GM19468 (cell line): ENCODE results near the gene RPE.
A peak's percentile ranks its signal among the peaks of the same experiment; 100 is the strongest.

Experiments
- ATAC-seq: cut with Tn5 transposase; IDR thresholded peaks from one replicate; pipeline ENCODE4 v1.9.1; 2021; ENCODE audit warnings: mild to moderate bottlenecking, moderate library complexity, moderate number of reproducible peaks; ENCODE audit not compliant: unreplicated experiment; ENCODE audit errors: extremely low read depth

Gene RPE

GRCh38 chr2:210002158-210003157, at the start of gene RPE:
Gene RPE, plus strand, starts transcription at chr2:210002638. Its CDS starts 24 bp downstream, at chr2:210002662.
- ATAC-seq = peak; percentile 100

DNA sequence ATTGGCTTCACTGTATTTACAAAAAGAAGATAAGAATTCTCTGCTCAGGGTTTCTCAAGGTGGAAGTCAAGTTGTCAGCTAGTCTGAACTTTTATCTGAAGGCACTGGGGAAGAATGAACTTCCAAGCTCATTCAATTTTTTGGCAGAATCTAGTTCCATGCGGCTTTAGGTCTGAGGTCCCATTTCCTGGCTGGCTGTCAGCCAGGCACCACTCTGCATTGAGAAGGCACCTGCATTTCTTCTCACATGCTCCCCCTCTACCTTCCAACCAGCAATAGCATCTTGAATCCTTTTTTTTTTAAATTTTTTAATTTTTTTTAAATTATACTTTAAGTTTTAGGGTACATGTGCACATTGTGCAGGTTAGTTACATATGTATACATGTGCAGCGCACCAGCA, 46.2 kb upstream of the RPE start:
- no peak for ATAC-seq

DNA sequence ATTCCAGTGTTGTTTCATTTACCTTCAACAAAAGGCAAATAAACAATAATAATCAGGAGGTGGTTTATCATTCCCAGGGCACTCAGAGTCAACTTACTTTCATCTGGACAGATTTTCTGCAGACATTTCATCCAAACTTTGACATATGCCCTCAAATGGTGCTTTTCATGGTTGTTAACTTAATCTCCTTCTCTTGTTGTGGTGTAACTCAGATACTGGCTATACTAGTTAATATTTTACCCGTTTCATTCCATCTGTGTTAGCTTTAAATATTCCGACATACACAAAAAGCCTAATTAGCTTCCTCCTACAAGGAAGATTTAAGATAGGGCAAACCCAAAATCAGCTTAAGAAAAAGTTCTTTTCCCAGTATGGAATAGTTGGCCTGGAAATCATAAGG, 44.4 kb upstream of the RPE start:
- no peak for ATAC-seq

DNA sequence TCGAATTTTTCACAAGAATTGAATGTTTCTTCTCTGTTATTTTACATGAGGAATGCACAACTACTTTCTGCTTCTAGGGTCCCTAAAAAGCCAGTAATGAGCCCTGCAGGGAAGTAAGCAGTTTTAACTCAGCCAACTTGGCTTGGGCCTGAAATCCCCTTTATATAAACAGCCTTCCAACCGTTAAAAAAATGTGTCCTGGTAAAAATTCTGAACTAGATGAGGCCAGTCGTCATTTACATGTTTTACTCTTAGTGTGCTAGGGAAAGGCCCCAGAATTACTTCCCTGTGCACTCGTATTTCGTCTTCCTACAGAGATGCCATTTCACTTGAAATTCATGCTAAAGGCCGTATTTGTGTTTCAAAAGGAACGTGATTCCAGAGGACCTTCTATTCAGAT, 42.4 kb upstream of the RPE start:
- ATAC-seq = no peak

DNA sequence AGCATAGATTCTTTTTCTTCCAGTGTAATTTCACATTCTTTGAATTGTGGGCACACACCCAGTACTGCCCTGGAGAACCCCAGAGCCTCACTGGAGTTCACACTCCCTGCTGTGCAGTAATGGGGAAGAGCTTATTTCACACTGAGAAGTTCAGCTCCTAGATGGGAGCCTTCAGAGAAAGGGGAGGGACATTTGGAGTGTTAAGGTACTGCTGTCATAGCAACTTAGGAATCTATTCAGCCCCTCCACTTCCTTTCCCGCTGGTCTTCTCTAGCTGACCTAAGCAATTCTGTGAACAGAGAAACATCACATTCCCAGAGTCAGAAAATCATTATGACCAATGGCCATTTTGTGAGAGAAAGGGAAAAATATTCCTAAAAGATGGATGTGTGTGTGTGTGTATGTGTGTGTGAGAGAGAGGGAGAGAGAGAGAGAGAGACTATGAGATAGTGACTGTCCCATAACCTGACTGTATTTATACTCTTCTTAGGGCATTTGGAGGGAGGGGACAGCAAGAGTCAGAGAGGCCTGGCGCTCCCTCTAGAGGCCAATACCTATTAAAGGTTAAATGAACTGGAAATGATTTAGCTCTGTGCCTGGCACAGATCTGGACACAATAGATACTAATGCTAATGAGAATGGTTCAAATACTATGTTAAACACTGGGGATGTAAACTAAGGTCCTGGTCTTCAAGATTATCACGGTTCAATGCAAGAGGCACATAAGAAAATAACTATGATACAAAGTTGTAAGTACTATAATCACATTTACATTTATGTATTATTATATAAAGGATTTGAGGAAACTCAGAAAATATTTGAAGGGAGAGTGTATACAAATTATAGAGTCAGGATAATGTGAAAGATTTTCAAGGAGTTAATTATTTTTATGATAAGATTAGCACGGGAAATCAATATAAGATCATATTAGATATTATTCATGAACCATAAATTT, 41.5 kb upstream of the RPE start:
- no peak for ATAC-seq

DNA sequence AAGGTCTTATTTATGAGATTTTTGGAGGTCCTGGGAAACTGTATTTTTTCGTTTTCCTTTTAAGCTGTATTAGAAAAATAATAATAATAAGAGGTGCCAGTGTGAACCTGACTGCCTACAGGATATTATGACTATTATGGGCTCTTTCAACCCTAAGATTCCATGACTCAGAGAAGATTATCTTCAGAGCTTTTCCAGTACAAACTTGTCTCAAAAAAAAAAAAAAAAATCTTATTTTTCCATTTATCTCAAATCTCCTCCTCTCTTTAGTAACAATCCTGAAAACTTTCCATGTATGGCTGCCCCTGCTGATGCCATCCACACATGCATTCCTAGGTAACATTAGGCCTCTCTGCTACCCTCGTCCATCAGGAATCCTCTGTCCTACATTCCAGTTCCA, 36.7 kb upstream of the RPE start:
- no peak for ATAC-seq

DNA sequence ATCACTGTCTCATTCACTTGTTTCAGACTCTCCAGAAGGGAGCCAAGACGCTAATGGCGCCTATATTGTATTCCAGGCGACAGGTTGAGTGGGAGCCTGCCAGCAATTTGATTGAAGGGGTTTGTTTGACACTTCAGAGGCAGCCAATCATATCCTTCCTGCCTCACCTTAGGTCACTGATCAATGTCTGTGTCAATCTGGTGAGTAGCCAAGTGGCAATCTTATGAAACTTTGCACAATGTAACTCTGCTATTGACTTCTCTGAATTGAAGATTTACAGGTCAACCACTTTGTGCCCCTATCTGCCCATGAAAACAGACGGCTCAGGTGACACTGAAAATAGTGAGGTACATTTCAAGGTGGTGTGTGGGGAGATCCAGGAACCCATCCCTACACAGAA, 32.7 kb upstream of the RPE start:
- no peak for ATAC-seq

GRCh38 chr2:209970271-209970670, 32.2 kb upstream of the RPE start:
- no peak for ATAC-seq

DNA sequence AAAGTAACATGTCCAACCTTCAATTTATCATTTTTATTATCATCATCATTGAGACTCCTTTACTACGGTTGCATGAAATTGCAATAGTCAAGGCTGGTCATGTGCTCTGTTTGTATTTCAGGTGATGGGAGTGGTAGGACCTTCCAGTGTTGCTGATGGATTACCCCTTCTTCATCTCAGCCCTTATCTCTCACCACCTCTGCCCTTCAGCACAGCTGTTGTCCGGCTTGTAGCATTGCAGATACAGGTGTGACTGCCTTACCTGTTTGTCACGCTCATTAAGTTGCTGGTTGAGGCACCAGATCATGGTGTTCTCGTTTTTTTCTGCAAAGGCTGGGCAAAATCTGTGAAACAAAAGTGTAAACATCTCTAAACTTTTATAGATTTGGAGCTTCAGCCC, 31.7 kb upstream of the RPE start:
- no peak for ATAC-seq

DNA sequence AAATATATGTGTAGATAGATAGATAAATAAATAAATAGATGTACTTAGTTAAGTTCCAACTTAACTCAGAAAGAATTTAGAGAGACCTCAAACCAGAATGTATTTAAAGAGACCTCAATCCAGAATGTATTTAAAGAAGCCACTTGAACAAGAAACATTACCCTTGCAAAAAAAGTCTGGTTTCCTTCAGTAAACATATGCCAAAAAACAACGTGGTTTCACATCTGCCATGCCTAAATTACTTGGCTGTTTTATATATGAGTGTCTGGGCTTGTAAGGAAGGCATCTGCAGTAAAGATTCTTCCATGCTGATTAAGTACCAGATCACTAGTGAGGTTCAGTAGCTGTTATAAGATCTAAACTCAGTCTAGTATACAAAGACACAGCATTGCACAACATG, 29.1 kb upstream of the RPE start:
- ATAC-seq = no peak

DNA sequence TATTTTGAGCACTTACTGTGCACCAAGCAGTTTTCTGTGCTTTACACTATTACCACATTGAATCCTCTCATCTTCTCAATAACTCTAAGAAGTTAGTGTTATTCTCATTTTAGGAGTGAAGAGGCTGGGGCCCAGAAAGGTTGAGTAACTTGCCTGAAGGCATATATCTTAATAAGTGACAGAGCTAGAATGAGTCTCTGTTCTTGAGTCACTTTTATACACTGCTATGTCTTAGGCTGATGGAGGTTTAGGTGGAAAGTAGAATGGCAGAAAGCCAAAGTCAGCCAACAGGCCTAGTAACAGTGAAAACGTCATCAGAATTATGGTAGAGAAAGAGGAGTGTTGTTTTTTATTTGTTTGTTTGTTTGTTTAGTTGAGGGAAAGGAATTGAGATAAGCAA, 27.9 kb upstream of the RPE start:
- ATAC-seq = no peak

DNA sequence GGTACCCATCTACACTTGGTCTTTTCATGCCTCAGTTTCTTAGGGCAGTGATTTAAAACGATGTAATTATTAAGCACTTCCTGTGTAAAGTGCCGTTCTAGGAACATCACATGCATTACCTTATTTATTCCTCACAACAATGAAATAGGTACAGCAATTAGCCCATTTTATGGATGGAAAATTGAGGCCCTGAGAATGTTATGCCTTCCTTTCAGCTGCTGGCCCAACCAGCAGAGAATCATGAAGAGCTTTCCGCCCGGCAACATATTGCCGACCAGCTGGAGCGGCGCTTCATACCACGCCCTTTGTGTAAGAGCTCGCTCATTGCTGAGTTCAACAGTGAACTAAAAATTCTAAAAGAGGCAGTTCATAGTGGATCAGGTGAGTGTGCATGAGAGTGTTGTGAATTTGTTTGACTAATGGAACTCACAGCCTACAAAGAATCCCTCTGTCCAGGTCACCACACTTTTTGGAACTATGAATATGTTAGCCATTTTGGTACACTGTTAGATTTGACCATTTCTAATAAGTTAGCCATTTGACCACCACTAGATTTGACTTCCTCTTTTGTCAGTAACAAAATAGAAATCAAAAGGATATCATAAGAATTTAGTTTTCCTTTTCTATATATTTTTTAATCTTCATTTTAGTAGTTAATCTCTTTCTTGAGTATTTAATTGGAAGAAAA, 25.6 kb upstream of the RPE start:
- ATAC-seq = peak; percentile 73

GRCh38 chr2:209977386-209978239, 24.8 kb upstream of the RPE start:
- ATAC-seq = peak; percentile 49

DNA sequence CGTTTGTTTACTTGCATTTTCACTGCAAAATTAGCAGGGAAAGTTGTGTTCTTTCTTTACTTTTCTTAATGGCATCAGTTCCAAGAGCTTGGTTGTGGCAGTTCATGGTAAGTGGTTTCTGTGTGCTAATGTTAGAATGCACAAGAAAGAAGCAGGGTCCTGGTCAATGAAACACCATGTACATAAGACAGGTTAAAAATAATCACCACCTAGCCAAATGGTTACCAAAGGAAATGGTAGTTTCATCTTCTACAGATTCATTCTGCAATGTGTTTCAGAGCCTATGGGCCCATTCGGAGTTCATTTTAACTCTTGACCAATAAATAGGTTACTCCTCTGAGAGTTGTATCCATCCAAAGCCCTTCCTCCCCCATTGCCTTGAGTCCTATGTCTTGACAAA, 18.1 kb upstream of the RPE start:
- ATAC-seq = no peak

DNA sequence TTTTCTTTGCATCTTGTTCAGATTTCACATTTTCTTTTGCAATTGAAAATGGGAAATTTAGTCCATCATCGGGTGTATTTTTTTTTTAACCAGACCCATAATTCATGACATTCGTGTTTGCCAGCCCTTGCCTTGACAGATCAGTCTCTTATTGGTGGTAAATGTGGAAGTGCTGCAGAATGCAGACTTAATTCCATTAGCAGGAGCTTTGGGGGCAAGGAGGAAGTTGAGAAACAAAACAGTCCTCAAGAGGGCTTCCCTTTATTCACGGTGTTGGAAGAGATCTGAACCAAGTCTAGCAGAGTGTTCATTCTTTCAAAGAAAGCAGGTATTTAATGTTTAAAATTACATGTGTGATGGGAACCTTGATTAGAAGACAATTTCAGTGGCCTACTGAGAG, 16.6 kb upstream of the RPE start:
- ATAC-seq = no peak

DNA sequence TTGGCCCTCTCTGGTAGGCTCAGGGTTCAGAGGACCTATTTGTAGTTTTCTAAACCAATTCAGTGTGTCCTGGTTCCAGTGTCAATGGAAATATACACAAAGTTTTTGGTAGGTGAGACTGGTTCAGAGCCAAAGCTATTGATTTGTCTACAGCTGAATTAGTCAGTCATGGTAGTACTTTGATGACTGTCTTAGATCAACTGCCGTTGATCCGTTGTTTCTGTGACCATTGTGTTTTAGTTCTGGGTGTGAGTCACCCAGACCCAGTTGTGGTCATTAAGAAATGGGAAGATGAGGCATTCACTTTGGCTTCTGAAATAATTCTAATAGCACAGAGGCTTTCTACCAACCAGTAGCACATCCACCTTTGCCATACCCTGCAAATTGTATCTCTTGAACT, 16.0 kb upstream of the RPE start:
- ATAC-seq = no peak

DNA sequence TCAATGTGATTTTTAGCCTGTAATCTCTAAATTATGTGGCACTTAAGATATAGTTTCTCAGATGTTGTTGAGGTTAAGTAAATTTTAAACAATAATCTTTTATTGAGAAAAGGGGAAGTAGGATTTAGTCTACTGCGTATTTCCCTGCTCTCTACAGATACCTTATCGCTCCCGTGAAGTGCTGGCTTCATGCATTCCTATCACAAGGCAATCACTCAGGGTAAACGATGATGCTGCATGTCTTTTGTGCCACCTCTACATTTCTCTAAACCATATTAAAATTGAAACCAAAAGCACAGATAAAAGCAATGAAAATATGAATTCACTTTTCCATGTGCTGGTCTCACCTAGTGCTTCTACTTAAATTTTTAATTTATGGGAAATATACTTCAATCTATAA, 14.4 kb upstream of the RPE start:
- no peak for ATAC-seq

- no peak for ATAC-seq
Measured at GRCh38 chr2:209990838-209991237, 11.6 kb upstream of the RPE start.

- no peak for ATAC-seq
Measured at GRCh38 chr2:209993968-209994367, 8.5 kb upstream of the RPE start.
